ENCODE results near the gene OR2B6. TPM values are rescaled to one million over a fixed set of nuclear protein-coding genes. Genes with fewer than 3 reads are reported as not detected.

Gene OR2B6
- not detected in 2 replicates for total RNA-seq (2021)
- long read RNA-seq = 0 reads

DNA sequence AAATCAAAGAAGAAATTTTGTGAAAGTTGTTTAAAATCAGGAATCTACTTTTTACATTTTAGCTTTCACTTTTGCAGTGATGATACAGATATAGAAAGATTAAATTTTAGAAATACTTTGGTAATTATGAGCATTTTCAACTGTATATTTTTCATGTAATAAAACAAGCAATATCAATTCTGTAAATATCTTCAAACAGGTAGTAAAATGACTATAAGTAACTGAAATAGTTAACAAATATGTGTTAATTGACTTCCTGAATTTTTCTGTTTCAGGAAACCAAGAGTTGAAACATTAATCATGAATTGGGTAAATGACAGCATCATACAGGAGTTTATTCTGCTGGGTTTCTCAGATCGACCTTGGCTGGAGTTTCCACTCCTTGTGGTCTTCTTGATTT is at the start of gene OR2B6:
Gene OR2B6 (plus strand): TSS at position 301 of the 400 bp plus-strand sequence. CDS start 0 bp downstream, at position 301.
- no peak within 1 kb of the TSS for H2BK12ac ChIP-seq (ENCODE audit: insufficient read length, low read depth, low read length)
- peaks cover 13% of the 10 kb centered on the region for H3K27me3 Mint-ChIP-seq (ENCODE audit: low read depth)

More for the DNA sequence above, at the start of gene OR2B6:
- Histone ChIP-seq H2BK15ac (ENCODE audit: low read depth, low read length) (no peak within 1 kb of the TSS), H2AFZ (ENCODE audit: low read length) (no peak within 1 kb of the TSS), H3K18ac (ENCODE audit: insufficient read length, low read depth, low read length) (no peak within 1 kb of the TSS), H4K20me1 (ENCODE audit: control insufficient read depth, insufficient read depth, insufficient read length) (no peaks in the 10 kb centered on the region), H4K91ac (ENCODE audit: insufficient read length, low read depth, low read length) (no peak within 1 kb of the TSS), H2BK5ac (ENCODE audit: insufficient read length, low read length) (no peak within 1 kb of the TSS), H4K8ac (replicated peaks; ENCODE audit: insufficient read length, low read depth, low read length) (no peak within 1 kb of the TSS), H2AK5ac (ENCODE audit: insufficient read length, low read length) (no peak within 1 kb of the TSS), H3K23me2 (ENCODE audit: insufficient read length, low read depth, low read length, poor library complexity, severe bottlenecking) (no peaks in the 10 kb centered on the region), H3K4me2 (ENCODE audit: insufficient read depth, insufficient read length, low read length) (no peak within 1 kb of the TSS), H3K79me1 (ENCODE audit: insufficient read depth, low read depth, low read length, poor library complexity, severe bottlenecking) (no peaks in the 10 kb centered on the region), H3K23ac (ENCODE audit: insufficient read length, low read depth, low read length) (no peak within 1 kb of the TSS), H3K79me2 (ENCODE audit: insufficient read depth, low read length) (no peaks in the 10 kb centered on the region), H2BK120ac (ENCODE audit: low read depth, low read length, poor library complexity, severe bottlenecking) (no peak within 1 kb of the TSS), H3K14ac (ENCODE audit: insufficient read depth, low read length) (no peak within 1 kb of the TSS), H4K5ac (ENCODE audit: insufficient read length, low read depth, low read length) (no peak within 1 kb of the TSS), H3K9me3 (ENCODE audit: control insufficient read depth, low read depth, low read length) (no peaks in the 10 kb centered on the region), H3T11ph (ENCODE audit: low read length) (no peak within 1 kb of the TSS), H3K4ac (ENCODE audit: low read depth, low read length) (no peak within 1 kb of the TSS), H3K9ac (ENCODE audit: extremely low read depth, insufficient read length, low read length) (no peak within 1 kb of the TSS), H3K27me3 (ENCODE audit: insufficient read depth, low read length) (no peaks in the 10 kb centered on the region), H2BK20ac (ENCODE audit: low read depth, low read length, poor library complexity, severe bottlenecking) (no peak within 1 kb of the TSS), H3K27ac (ENCODE audit: insufficient read length, low read depth, low read length) (no peak within 1 kb of the TSS), H3K56ac (ENCODE audit: insufficient read length, low read depth, low read length) (no peak within 1 kb of the TSS), H3K4me1 (ENCODE audit: insufficient read depth, low read length) (no peaks in the 10 kb centered on the region)
- DNase-seq = no peak
- WGBS (ENCODE audit: extremely low coverage, insufficient read length, low lambda C conversion rate) = no CpG with 5 or more reads among the region's 1 CpG
- Mint-ChIP-seq H3K9me3 (no peaks in the 10 kb centered on the region), H3K4me3 (no peak within 1 kb of the TSS), H3K4me1 (peaks cover 0 to 3% of the 10 kb centered on the region in 2 experiments; a peak in 1 of 4 replicates), H3K36me3 (ENCODE audit: insufficient read depth in 1 of 3, low read depth in 3 of 3) (no peaks in the 10 kb centered on the region), H3K27ac (no peak within 1 kb of the TSS)
- TF ChIP-seq, protein P1, sequence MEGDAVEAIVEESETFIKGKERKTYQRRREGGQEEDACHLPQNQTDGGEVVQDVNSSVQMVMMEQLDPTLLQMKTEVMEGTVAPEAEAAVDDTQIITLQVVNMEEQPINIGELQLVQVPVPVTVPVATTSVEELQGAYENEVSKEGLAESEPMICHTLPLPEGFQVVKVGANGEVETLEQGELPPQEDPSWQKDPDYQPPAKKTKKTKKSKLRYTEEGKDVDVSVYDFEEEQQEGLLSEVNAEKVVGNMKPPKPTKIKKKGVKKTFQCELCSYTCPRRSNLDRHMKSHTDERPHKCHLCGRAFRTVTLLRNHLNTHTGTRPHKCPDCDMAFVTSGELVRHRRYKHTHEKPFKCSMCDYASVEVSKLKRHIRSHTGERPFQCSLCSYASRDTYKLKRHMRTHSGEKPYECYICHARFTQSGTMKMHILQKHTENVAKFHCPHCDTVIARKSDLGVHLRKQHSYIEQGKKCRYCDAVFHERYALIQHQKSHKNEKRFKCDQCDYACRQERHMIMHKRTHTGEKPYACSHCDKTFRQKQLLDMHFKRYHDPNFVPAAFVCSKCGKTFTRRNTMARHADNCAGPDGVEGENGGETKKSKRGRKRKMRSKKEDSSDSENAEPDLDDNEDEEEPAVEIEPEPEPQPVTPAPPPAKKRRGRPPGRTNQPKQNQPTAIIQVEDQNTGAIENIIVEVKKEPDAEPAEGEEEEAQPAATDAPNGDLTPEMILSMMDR (conservative IDR thresholded peaks at IDR 0.05) = no peak

All from H9 (cell line).